K562 (cell line): Measurements from ENCODE around the gene ZDHHC19. TPM values are rescaled to one million over a fixed set of nuclear protein-coding genes. Genes with fewer than 3 reads are reported as not detected.

Source experiments
- ADNP ChIP-seq: fragments of 200-800 bp; sonication (Bioruptor generic); IDR thresholded peaks from 2 replicates; pipeline ENCODE4 v1.6.1; 2016; ENCODE audit warnings: missing genetic modification characterization, missing compliant biosample characterization
- BCL6 ChIP-seq: fragments of 250-450 bp; sonication (Bioruptor Pico); IDR thresholded peaks from 2 replicates; pipeline ENCODE4 v1.4.0; 2020
- BDP1 ChIP-seq: IDR thresholded peaks from 3 replicates; pipeline ENCODE4 v1.6.1; 2011; ENCODE audit not compliant: insufficient read length, insufficient read depth
- CC2D1A ChIP-seq: fragments of 450-650 bp; IDR thresholded peaks from 2 replicates; pipeline ENCODE4 v1.6.1; 2017; ENCODE audit warnings: mild to moderate bottlenecking
- CHCHD3 ChIP-seq: fragments of 250-450 bp; sonication (Bioruptor Pico); IDR thresholded peaks from 2 replicates; pipeline ENCODE4 v2.1.2; 2022; ENCODE audit warnings: mild to moderate bottlenecking
- ERF ChIP-seq: fragments of 450-650 bp; formaldehyde crosslinking; IDR thresholded peaks from 2 replicates; pipeline ENCODE4 v1.4.0; 2020; ENCODE audit warnings: mild to moderate bottlenecking, mixed read lengths
- FOXO4 ChIP-seq: fragments of 450-650 bp; formaldehyde crosslinking; IDR thresholded peaks from 2 replicates; pipeline ENCODE4 v1.4.0; 2020; ENCODE audit warnings: mild to moderate bottlenecking, moderate library complexity
- HDAC3 ChIP-seq: fragments of 450-650 bp; IDR thresholded peaks from 2 replicates; pipeline ENCODE4 v1.6.1; 2018; ENCODE audit warnings: borderline replicate concordance, mild to moderate bottlenecking, moderate library complexity; ENCODE audit not compliant: partially characterized antibody
- HDGF ChIP-seq: fragments of 450-650 bp; IDR thresholded peaks from 2 replicates; pipeline ENCODE4 v1.6.1; 2016
- HES1 ChIP-seq: fragments of 450-650 bp; IDR thresholded peaks from 2 replicates; pipeline ENCODE4 v1.6.1; 2016; ENCODE audit warnings: low read depth, mild to moderate bottlenecking, moderate library complexity
- HNRNPL ChIP-seq: fragments of 200-400 bp; formaldehyde crosslinking; IDR thresholded peaks from 2 replicates; pipeline ENCODE4 v1.6.1; 2017; ENCODE audit warnings: low read depth, mild to moderate bottlenecking, low read length
- NFXL1 ChIP-seq: fragments of 450-650 bp; formaldehyde crosslinking; IDR thresholded peaks from 2 replicates; pipeline ENCODE4 v1.4.0; 2021; ENCODE audit warnings: mild to moderate bottlenecking
- NUFIP1 ChIP-seq: fragments of 450-650 bp; IDR thresholded peaks from 2 replicates; pipeline ENCODE4 v1.6.1; 2018; ENCODE audit not compliant: partially characterized antibody
- POLR3G ChIP-seq: IDR thresholded peaks from 2 replicates; pipeline ENCODE4 v1.6.1; 2011; ENCODE audit not compliant: insufficient read length, insufficient replicate concordance; ENCODE audit errors: extremely low read depth
- SETDB1 ChIP-seq: IDR thresholded peaks from one replicate; pipeline ENCODE4 v1.6.1; 2012; ENCODE audit warnings: low read length, control low read depth, inconsistent platforms
- SMARCA5 ChIP-seq: fragments of 450-650 bp; IDR thresholded peaks from 2 replicates; pipeline ENCODE4 v1.6.1; 2016
- SOX6 ChIP-seq: fragments of 450-650 bp; IDR thresholded peaks from 2 replicates; pipeline ENCODE4 v1.6.1; 2014; ENCODE audit warnings: mild to moderate bottlenecking
- SRF ChIP-seq, 2 experiments: fragments of 250-450, 450-650 bp in 1 of 2; sonication (Bioruptor Pico) in 1 of 2; sonication (generic) in 1 of 2; formaldehyde crosslinking; IDR thresholded peaks; 2 replicates each; pipeline versions ENCODE4 v1.5.0 to v1.5.1; 2020 to 2022; ENCODE audit warnings: mild to moderate bottlenecking in 1 of 2, missing genetic modification reagents in 1 of 2
- U2AF1 ChIP-seq: fragments of 200-400 bp; formaldehyde crosslinking; optimal IDR thresholded peaks from 2 replicates; pipeline ENCODE3; 2017; ENCODE audit warnings: mild to moderate bottlenecking, low read depth, low read length, moderate library complexity
- ZBTB5 ChIP-seq: fragments of 450-650 bp; IDR thresholded peaks from 2 replicates; pipeline ENCODE4 v1.6.1; 2017; ENCODE audit warnings: antibody characterized with exemption
- ZNF277 ChIP-seq: fragments of 250-450 bp; sonication (Bioruptor Pico); IDR thresholded peaks from 2 replicates; pipeline ENCODE4 v1.8.0; 2022; ENCODE audit warnings: inconsistent platforms, mild to moderate bottlenecking, moderate library complexity, borderline replicate concordance
- ZNF3 ChIP-seq: fragments of 250-450 bp; sonication (Bioruptor Pico); IDR thresholded peaks from 2 replicates; pipeline ENCODE4 v1.5.0; 2021; ENCODE audit warnings: mild to moderate bottlenecking, moderate library complexity
- ZNF444 ChIP-seq: fragments of 250-450 bp; sonication (Bioruptor Pico); IDR thresholded peaks from 2 replicates; pipeline ENCODE4 v1.4.0; 2020; ENCODE audit warnings: mild to moderate bottlenecking, moderate library complexity
- ZNF740 ChIP-seq, 3 experiments: fragments of 200-800 bp in 1 of 3; sonication (Bioruptor generic) in 1 of 3; sonication (generic) in 1 of 3; formaldehyde crosslinking in 1 of 3; IDR thresholded peaks; 2 replicates each; pipeline versions ENCODE4 v1.6.1 to v1.8.0; 2016 to 2022; ENCODE audit warnings: mild to moderate bottlenecking in 2 of 3, missing compliant biosample characterization in 2 of 3, missing genetic modification characterization in 2 of 3, missing genetic modification reagents in 1 of 3
- ZNF79 ChIP-seq: fragments of 250-450 bp; sonication (Bioruptor Pico); IDR thresholded peaks from 2 replicates; pipeline ENCODE4 v1.4.0; 2020; ENCODE audit warnings: low read depth, mild to moderate bottlenecking, moderate library complexity
- polyA plus RNA-seq, 8 experiments: library from polyadenylated mRNA; depleted of rRNA in 4 of 8; stranded (reverse) in 5 of 8; unstranded in 3 of 8; fragments of >200 nt; fragmentation: Nextera tagmentation in 2 of 8; fragmentation: Illumina TruSeq in 1 of 8; extraction: Ambion mirVana in 2 of 8; extraction: Trizol in 1 of 8; gene quantifications; 2 replicates each; pipeline versions ENCODE4 v1.2.1 to v1.2.3, GENCODE V29; 2011 to 2014; ENCODE audit warnings: inconsistent platforms in 1 of 8, missing spikeins in 1 of 8
- total RNA-seq, 7 experiments: library from RNA; depleted of rRNA in 6 of 7; stranded (reverse); fragments of >200 nt in 6 of 7; fragmentation: Illumina TruSeq in 2 of 7; extraction: Trizol in 2 of 7; gene quantifications; 2 replicates each; pipeline versions ENCODE4 v1.2.1 to v1.2.3, GENCODE V29; 2011 to 2021; ENCODE audit warnings: low replicate concordance in 1 of 7

Gene ZDHHC19
- total and polyA plus RNA-seq, 9 of the 15 experiments (the other 6 are each of a cell fraction or from before 2014, with no cell fraction given), result 0.40 to 5.5 (median 1.1) TPM

- TF ChIP-seq ZNF277, result no peak
- no peak for TF ChIP-seq NFXL1 (CRISPR knock-in tag)
- TF ChIP-seq SOX6, result no peak
- TF ChIP-seq HDAC3, result no peak
- TF ChIP-seq ADNP (tag), result no peak
- TF ChIP-seq ZNF3 (CRISPR knock-in tag), result no peak
- no peak for TF ChIP-seq BDP1
- peak; percentile 18; the same call in 1 of the 2 replicates for TF ChIP-seq ZNF740 (CRISPR knock-in tag; IDR thresholded peaks at IDR 0.05)
- TF ChIP-seq ZNF740 (tag; IDR thresholded peaks at IDR 0.05), result no peak
- no peak for TF ChIP-seq ERF (CRISPR knock-in tag)
- TF ChIP-seq CHCHD3 (CRISPR knock-in tag), result no peak
- TF ChIP-seq SETDB1, result no peak
- no peak for TF ChIP-seq ZNF444 (CRISPR knock-in tag)
- no peak for TF ChIP-seq FOXO4 (CRISPR knock-in tag)
- TF ChIP-seq NUFIP1, result no peak
- TF ChIP-seq CC2D1A, result 0 out of 2 replicates have a peak, but pooled peaks have one; percentile 17
- no peak for TF ChIP-seq HNRNPL
- TF ChIP-seq ZBTB5, result no peak
- TF ChIP-seq U2AF1, result no peak
- TF ChIP-seq ZNF79 (CRISPR knock-in tag), result no peak
- TF ChIP-seq BCL6, result no peak
- TF ChIP-seq SRF (CRISPR knock-in tag; IDR thresholded peaks at IDR 0.05), result peak in 1 of 2 experiments; percentile 47; a peak in 1 of 4 replicates
- TF ChIP-seq HDGF, result peak; percentile 97
- TF ChIP-seq POLR3G, result no peak
- TF ChIP-seq SMARCA5, result peak; percentile 76; the same call in 1 of the 2 replicates
- no peak for TF ChIP-seq HES1
These were observed 18.6 kb downstream of the ZDHHC19 start (continued) for GRCh38 chr3:196192524-196193051.
